Keratinocyte (primary cell): ENCODE results near the gene ERVMER34-1.

Experiments
- CTCF ChIP-seq, 3 experiments: IDR thresholded peaks in 1 of 3; conservative IDR thresholded peaks in 1 of 3; optimal IDR thresholded peaks in 1 of 3; 2 replicates in 2 of 3; 3 replicates in 1 of 3; pipeline versions ENCODE3 to v1.5.1; 2011; ENCODE audit warnings: low read length in 3 of 3, mild to moderate bottlenecking in 3 of 3, moderate library complexity in 2 of 3, control low read depth in 1 of 3, inconsistent platforms in 1 of 3; ENCODE audit not compliant: insufficient read depth in 2 of 3; ENCODE audit errors: extremely low read depth in 1 of 3
- EZH2 ChIP-seq: IDR thresholded peaks from one replicate; pipeline ENCODE4 v1.6.1; 2012; ENCODE audit warnings: inconsistent platforms, mild to moderate bottlenecking, low read length, moderate library complexity

GRCh38 chr4:52712251-52713130, 38.7 kb downstream of the ERVMER34-1 start:
- TF ChIP-seq CTCF (optimal IDR thresholded peaks at IDR 0.05 in 1 of 3, IDR thresholded peaks at IDR 0.05 in 1 of 3, conservative IDR thresholded peaks at IDR 0.05 in 1 of 3; ENCODE audit: extremely low read depth in 1 of 3, insufficient read depth in 2 of 3, low read length in 3 of 3) (no peak), EZH2 (no peak)
